Sigmoid colon (tissue), 7 donors: ENCODE measurements around the gene TOM1. TPM values are rescaled to one million over a fixed set of nuclear protein-coding genes. Genes with fewer than 3 reads are reported as not detected.

ENCODE experiments used
- DNase-seq: peaks from one replicate; pipeline ENCODE4 v3.0.0-alpha.2; 2019
- H3K27ac ChIP-seq, 4 donors: fragments of 200-600 bp; sonication (generic); one replicate each; pipeline ENCODE4 v1.5.1; 2016 to 2019; ENCODE audit warnings: mild to moderate bottlenecking in 1 of 4
- H3K27me3 ChIP-seq, 3 donors: fragments of 200-600 bp; sonication (generic); one replicate each; pipeline ENCODE4 v1.5.1; 2019; ENCODE audit warnings: mild to moderate bottlenecking in 1 of 3
- H3K36me3 ChIP-seq, 4 donors: fragments of 200-600 bp; sonication (generic); one replicate each; pipeline ENCODE4 v1.5.1; 2016 to 2019
- H3K4me1 ChIP-seq, 4 donors: fragments of 200-600 bp; sonication (generic); one replicate each; pipeline ENCODE4 v1.5.1; 2017 to 2019
- H3K4me3 ChIP-seq, 4 donors: fragments of 200-600 bp; sonication (generic); one replicate each; pipeline ENCODE4 v1.5.1; 2017 to 2019; ENCODE audit warnings: mild to moderate bottlenecking in 2 of 4, moderate library complexity in 1 of 4
- H3K9me3 ChIP-seq, 4 donors: fragments of 200-600 bp in 3 of 4; sonication (generic) in 3 of 4; one replicate each; pipeline versions ENCODE4 v1.5.1 to v1.6.1; 2013 to 2019
- EP300 ChIP-seq, 4 donors: sonication (generic); formaldehyde crosslinking; IDR thresholded peaks; one replicate each; pipeline ENCODE4 v1.6.1; 2017; ENCODE audit warnings: antibody characterized with exemption in 4 of 4
- POLR2A ChIP-seq, 2 donors: fragments of 450-650 bp; IDR thresholded peaks; one replicate each; pipeline ENCODE4 v1.6.1; 2016; ENCODE audit warnings: antibody characterized with exemption in 2 of 2, mild to moderate bottlenecking in 2 of 2, moderate library complexity in 2 of 2
- POLR2AphosphoS5 ChIP-seq, 4 donors: sonication (generic); formaldehyde crosslinking; IDR thresholded peaks; one replicate each; pipeline ENCODE4 v1.6.1; 2017; ENCODE audit warnings: antibody characterized with exemption in 4 of 4
- WGBS, 2 donors: extraction: QIAGEN DNeasy Blood & Tissue Kit; methylation state at CpG; one replicate each; pipeline ENCODE4 v1.1.7; 2013; 5-methylcytosine and 5-hydroxymethylcytosine counted together
- intact Hi-C: fragments of 100-400 bp; cut with DNase I; formaldehyde crosslinking; loops from one replicate; pipeline ENCODE4 v1.15.1; 2023
- polyA plus RNA-seq, 3 donors: library from polyadenylated mRNA; stranded (reverse); fragments of 200-250 nt; gene quantifications; one replicate each; pipeline ENCODE4 v1.2.3, GENCODE V29; 2013
- total RNA-seq, 4 donors: library from RNA; depleted of rRNA; stranded (reverse); fragments of >200 nt; gene quantifications; one replicate each; pipeline ENCODE4 v1.1.0, GENCODE V29; 2016
- TF ChIP-seq, protein P1 (sequence below), 4 experiments: fragments of 450-650 bp in 3 of 4; fragments of 200-600 bp in 1 of 4; IDR thresholded peaks; one replicate each; pipeline ENCODE4 v1.5.1; 2016 to 2019; ENCODE audit warnings: antibody characterized with exemption in 4 of 4, mild to moderate bottlenecking in 3 of 4, moderate library complexity in 2 of 4
- donor health status: healthy with polysubstance abuse.
- donor health status: Bipolar disorder and iron deficiency.
- donor health status: healthy.

Gene TOM1
- total and polyA plus RNA-seq, 7 donors, result 32.5 to 66.5 (median 50.8) TPM

DNA sequence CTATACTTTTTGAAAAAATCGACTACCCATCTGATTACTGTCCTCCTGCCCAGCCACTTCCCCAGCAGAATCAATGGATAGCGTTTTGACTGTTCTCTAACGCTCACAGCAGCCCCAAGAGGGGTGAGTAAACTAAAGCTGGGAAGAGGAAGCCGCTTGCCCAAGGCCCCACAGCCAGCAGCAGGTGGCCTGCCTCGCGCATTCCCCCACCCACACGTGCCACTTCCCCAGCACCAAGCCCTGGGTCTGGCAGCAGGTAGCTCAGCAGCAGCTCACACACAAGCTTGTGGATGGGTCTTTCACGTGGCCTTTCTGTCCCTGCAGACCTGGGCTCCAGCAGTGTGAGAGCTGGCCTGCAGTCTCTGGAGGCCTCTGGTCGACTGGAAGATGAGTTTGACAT is 34.3 kb downstream of the TOM1 start:
- no peaks in the 10 kb centered on the region for H3K9me3 ChIP-seq
- no peak overlapping the region for H3K27ac ChIP-seq
- no peak overlapping the region for H3K4me3 ChIP-seq
- intact Hi-C loops, result no loop called here
- 51 to 79% methylated on average over 9 of the region's 9 CpGs for WGBS, 2 donors
- peaks cover 0 to 19% (median 14%) of the 10 kb centered on the region in 4 donors for H3K4me1 ChIP-seq
- no peak for TF ChIP-seq POLR2AphosphoS5 (IDR thresholded peaks at IDR 0.05)
- TF ChIP-seq, protein P1, sequence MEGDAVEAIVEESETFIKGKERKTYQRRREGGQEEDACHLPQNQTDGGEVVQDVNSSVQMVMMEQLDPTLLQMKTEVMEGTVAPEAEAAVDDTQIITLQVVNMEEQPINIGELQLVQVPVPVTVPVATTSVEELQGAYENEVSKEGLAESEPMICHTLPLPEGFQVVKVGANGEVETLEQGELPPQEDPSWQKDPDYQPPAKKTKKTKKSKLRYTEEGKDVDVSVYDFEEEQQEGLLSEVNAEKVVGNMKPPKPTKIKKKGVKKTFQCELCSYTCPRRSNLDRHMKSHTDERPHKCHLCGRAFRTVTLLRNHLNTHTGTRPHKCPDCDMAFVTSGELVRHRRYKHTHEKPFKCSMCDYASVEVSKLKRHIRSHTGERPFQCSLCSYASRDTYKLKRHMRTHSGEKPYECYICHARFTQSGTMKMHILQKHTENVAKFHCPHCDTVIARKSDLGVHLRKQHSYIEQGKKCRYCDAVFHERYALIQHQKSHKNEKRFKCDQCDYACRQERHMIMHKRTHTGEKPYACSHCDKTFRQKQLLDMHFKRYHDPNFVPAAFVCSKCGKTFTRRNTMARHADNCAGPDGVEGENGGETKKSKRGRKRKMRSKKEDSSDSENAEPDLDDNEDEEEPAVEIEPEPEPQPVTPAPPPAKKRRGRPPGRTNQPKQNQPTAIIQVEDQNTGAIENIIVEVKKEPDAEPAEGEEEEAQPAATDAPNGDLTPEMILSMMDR (IDR thresholded peaks at IDR 0.05), result no peak
- TF ChIP-seq POLR2A (IDR thresholded peaks at IDR 0.05), result no peak
- TF ChIP-seq EP300 (IDR thresholded peaks at IDR 0.05), result no peak
- no peak for DNase-seq
- H3K36me3 ChIP-seq, result peaks cover 43 to 79% (median 62%) of the 10 kb centered on the region in 4 donors
- no peaks in the 10 kb centered on the region for H3K27me3 ChIP-seq

DNA sequence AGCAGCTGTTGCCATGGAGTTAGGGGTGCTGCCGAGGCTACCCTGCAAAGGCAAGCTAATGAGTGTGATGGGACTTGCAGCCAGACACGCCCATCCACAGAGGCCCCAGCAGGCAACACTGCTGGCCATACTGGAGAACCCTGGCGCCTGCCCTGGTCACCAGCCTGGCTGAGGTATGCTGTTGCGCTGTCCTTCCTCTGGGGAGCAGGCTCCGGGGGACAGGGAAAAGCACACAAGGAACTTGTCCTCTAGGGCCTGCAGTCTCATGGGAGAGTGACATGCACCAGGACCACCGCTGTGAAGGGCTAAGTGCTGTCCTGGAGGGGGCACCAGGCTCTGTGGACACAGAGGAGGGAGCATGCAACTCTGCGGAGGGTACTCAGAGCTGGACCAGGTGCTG is 35.8 kb downstream of the TOM1 start:
- peaks cover 43 to 91% (median 71%) of the 10 kb centered on the region in 4 donors for H3K36me3 ChIP-seq
- H3K4me1 ChIP-seq, result peaks cover 0 to 11% (median 6%) of the 10 kb centered on the region in 4 donors
- H3K27ac ChIP-seq, result no peak overlapping the region
- 86 to 89% methylated on average over 7 of the region's 7 CpGs for WGBS, 2 donors
- no peaks in the 10 kb centered on the region for H3K27me3 ChIP-seq
- DNase-seq, result no peak
- intact Hi-C loops, result no loop called here
- H3K4me3 ChIP-seq, result no peak overlapping the region
- H3K9me3 ChIP-seq, result no peaks in the 10 kb centered on the region
- no peak for TF ChIP-seq EP300 (IDR thresholded peaks at IDR 0.05)
- TF ChIP-seq POLR2AphosphoS5 (IDR thresholded peaks at IDR 0.05), result no peak
- TF ChIP-seq, protein P1 (IDR thresholded peaks at IDR 0.05), result no peak
- no peak for TF ChIP-seq POLR2A (IDR thresholded peaks at IDR 0.05)

DNA sequence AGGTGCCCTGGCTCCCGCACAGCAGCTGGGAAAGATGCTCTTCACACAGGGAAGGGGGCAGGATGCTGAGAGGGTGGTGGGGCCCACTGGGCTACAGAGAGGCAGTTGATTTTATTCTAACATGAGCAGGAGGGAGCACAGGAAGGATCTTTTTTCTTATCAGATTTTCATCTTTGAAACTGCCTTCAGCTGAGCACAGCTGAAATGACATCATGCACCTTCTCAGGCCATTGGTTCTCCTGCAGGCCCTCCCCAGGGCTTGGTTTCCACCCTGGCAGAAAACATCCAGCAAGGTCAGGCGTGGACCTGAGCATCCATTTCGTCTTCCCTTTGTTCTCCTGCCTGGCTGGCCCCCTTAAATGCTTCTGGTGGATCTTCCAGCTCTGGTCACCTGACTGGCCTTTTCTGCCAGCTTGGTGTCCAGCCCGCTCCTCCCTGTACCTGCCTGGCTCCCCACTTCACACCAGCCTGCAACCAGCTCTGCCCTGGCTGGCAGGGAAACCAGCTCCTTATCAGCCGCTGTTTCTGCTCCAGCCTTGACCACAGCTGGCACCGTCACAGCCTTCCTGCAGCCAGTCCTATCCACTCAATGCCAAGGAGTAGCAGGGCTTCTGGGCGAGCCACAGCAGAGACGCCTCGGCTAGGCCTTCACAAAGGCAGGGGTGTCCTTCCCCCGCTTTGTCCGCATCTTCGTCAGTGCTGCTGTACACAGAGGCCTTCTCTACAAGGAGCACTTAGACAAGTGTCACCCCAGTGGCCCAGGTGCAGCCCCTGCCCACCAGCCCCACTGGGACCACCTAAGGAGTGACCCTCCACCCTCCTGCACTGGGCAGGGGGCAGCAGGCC is 36.5 kb downstream of the TOM1 start:
- Histone ChIP-seq H3K4me1 (peaks cover 0 to 4% (median under 1%) of the 10 kb centered on the region in 4 donors), H3K36me3 (peaks cover 43 to 97% (median 78%) of the 10 kb centered on the region in 4 donors), H3K9me3 (no peaks in the 10 kb centered on the region), H3K27ac (no peak overlapping the region), H3K4me3 (no peak overlapping the region), H3K27me3 (no peaks in the 10 kb centered on the region)
- DNase-seq, result peak; percentile 56
- intact Hi-C loops, result no loop called here
- TF ChIP-seq, protein P1 (IDR thresholded peaks at IDR 0.05), result no peak
- TF ChIP-seq POLR2A (IDR thresholded peaks at IDR 0.05) (no peak), EP300 (IDR thresholded peaks at IDR 0.05) (no peak), POLR2AphosphoS5 (IDR thresholded peaks at IDR 0.05) (no peak)
- WGBS, 2 donors, result 87 to 94% methylated on average over 12 of the region's 12 CpGs

DNA sequence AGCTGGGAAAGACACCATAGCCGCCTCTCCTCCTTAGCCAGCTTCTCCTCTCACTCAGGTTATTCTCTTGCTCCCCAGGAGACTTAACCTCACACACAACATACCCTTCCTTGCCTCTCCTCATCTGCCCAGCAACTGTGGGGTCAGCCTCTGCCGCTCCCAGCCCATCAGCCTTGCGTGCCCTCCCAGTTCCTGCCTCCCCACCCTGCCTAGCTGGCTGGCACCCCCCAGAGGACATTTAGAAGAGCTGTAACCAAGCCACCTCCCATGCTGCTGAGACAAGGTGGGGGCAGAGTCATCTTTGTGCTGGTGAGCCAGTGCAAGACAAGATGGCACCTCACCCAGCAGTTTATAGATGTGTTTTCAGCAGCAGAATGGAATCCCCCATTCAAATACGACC is 38.2 kb downstream of the TOM1 start:
- Histone ChIP-seq H3K9me3 (no peaks in the 10 kb centered on the region), H3K4me1 (no peaks in the 10 kb centered on the region), H3K4me3 (no peak overlapping the region), H3K36me3 (peaks cover 36 to 97% (median 79%) of the 10 kb centered on the region in 4 donors), H3K27me3 (no peaks in the 10 kb centered on the region), H3K27ac (no peak overlapping the region)
- no peak for DNase-seq
- intact Hi-C loops, result no loop called here
- 89 to 92% methylated on average over 4 of the region's 4 CpGs for WGBS, 2 donors
- TF ChIP-seq POLR2A (IDR thresholded peaks at IDR 0.05) (no peak), POLR2AphosphoS5 (IDR thresholded peaks at IDR 0.05) (no peak), EP300 (IDR thresholded peaks at IDR 0.05) (no peak)
- TF ChIP-seq, protein P1 (IDR thresholded peaks at IDR 0.05), result no peak
